DOHH2 (cell line): Measurements from ENCODE around the gene ATP6V0D1.

ENCODE experiments used
- H3F3A ChIP-seq: fragments of 200-600 bp; sonication (generic), shearing (Covaris generic); 2 replicates; pipeline ENCODE4 v1.6.0; 2016; ENCODE audit warnings: antibody characterized with exemption, mild to moderate bottlenecking; ENCODE audit not compliant: control insufficient read depth, insufficient read depth
- H3K27ac ChIP-seq: fragments of 200-600 bp; sonication (generic); 2 replicates; pipeline ENCODE4 v1.5.1; 2014; ENCODE audit warnings: low read depth, mild to moderate bottlenecking, low read length, moderate library complexity
- H3K27me3 ChIP-seq: fragments of 200-600 bp; sonication (generic); 2 replicates; pipeline ENCODE4 v1.6.1; 2014; ENCODE audit warnings: mild to moderate bottlenecking, low read length, mixed read lengths; ENCODE audit not compliant: control insufficient read depth
- H3K36me3 ChIP-seq: fragments of 200-600 bp; sonication (generic); 2 replicates; pipeline ENCODE4 v1.6.1; 2014; ENCODE audit warnings: mild to moderate bottlenecking, low read length, moderate library complexity, mixed read lengths; ENCODE audit not compliant: control insufficient read depth
- H3K4me1 ChIP-seq: fragments of 200-600 bp; sonication (generic); 2 replicates; pipeline ENCODE4 v1.6.1; 2014; ENCODE audit warnings: mild to moderate bottlenecking, low read length, mixed read lengths; ENCODE audit not compliant: control insufficient read depth
- H3K4me2 ChIP-seq: fragments of 200-600 bp; sonication (generic); 2 replicates; pipeline ENCODE4 v1.6.0; 2014; ENCODE audit warnings: mild to moderate bottlenecking, low read length, moderate library complexity
- H3K4me3 ChIP-seq: fragments of 200-600 bp; sonication (generic); 2 replicates; pipeline ENCODE4 v1.5.1; 2014; ENCODE audit warnings: mild to moderate bottlenecking, low read length, mixed read lengths
- H3K79me2 ChIP-seq: fragments of 200-600 bp; sonication (generic); 2 replicates; pipeline ENCODE4 v1.6.1; 2014; ENCODE audit warnings: mild to moderate bottlenecking, low read length, mixed read lengths; ENCODE audit not compliant: control insufficient read depth
- H3K9me2 ChIP-seq: fragments of 200-600 bp; sonication (generic); replicated peaks from 2 replicates; pipeline ENCODE4 v1.6.1; 2014; ENCODE audit warnings: mild to moderate bottlenecking, low read length, mixed read lengths; ENCODE audit not compliant: control insufficient read depth
- H3K9me3 ChIP-seq: fragments of 200-600 bp; sonication (generic); 2 replicates; pipeline ENCODE4 v1.6.1; 2014; ENCODE audit warnings: antibody characterized with exemption, low read length, mixed read lengths; ENCODE audit not compliant: control insufficient read depth, insufficient read depth
- H4K20me1 ChIP-seq: fragments of 200-600 bp; sonication (generic); 2 replicates; pipeline ENCODE4 v1.6.0; 2014; ENCODE audit warnings: low read depth, mild to moderate bottlenecking, antibody characterized with exemption, low read length, moderate library complexity; ENCODE audit not compliant: control insufficient read depth, insufficient read depth
- EZH2phosphoT487 ChIP-seq: fragments of 200-600 bp; sonication (generic); IDR thresholded peaks from 2 replicates; pipeline ENCODE4 v1.6.1; 2017; ENCODE audit warnings: borderline replicate concordance, mild to moderate bottlenecking, antibody characterized with exemption, low read length, moderate library complexity, mixed read lengths
- TF ChIP-seq, protein P1 (sequence below): fragments of 200-600 bp; sonication (generic); IDR thresholded peaks from one replicate; pipeline ENCODE4 v1.5.1; 2014; ENCODE audit warnings: antibody characterized with exemption, mild to moderate bottlenecking, low read depth, low read length; ENCODE audit not compliant: poor library complexity, severe bottlenecking

Gene ATP6V0D1

DNA sequence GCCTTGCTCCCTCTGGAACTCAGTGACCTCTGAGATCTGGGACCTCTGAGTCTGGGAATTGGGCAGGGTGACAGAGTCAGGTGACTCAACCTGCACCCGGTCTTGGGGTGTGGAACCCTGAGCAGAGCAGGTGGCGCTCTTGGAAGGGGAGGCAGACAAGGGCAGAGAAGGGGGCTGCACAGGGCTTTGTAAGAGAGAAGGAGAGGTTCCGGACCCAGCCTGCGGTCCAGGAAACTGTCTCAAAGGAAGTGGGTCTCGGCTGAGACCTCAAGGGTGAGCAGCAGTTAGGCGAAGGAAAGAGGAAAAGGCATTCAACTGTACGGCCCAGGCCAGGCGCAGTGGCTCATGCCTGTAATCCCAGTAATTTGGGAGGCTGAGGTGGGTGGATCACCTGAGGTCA, 37.7 kb upstream of the ATP6V0D1 start:
- no peak for TF ChIP-seq EZH2phosphoT487
- TF ChIP-seq, protein P1, sequence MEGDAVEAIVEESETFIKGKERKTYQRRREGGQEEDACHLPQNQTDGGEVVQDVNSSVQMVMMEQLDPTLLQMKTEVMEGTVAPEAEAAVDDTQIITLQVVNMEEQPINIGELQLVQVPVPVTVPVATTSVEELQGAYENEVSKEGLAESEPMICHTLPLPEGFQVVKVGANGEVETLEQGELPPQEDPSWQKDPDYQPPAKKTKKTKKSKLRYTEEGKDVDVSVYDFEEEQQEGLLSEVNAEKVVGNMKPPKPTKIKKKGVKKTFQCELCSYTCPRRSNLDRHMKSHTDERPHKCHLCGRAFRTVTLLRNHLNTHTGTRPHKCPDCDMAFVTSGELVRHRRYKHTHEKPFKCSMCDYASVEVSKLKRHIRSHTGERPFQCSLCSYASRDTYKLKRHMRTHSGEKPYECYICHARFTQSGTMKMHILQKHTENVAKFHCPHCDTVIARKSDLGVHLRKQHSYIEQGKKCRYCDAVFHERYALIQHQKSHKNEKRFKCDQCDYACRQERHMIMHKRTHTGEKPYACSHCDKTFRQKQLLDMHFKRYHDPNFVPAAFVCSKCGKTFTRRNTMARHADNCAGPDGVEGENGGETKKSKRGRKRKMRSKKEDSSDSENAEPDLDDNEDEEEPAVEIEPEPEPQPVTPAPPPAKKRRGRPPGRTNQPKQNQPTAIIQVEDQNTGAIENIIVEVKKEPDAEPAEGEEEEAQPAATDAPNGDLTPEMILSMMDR, result peak; percentile 30
- H3K79me2 ChIP-seq, result peaks cover 3% of the 10 kb centered on the region; the same call in 1 of the 2 replicates
- no peaks in the 10 kb centered on the region for H4K20me1 ChIP-seq
- H3K36me3 ChIP-seq, result no peaks in the 10 kb centered on the region
- H3F3A ChIP-seq, result peaks cover 33% of the 10 kb centered on the region
- peak overlapping the region; percentile 99 for H3K4me2 ChIP-seq
- peak overlapping the region; percentile 75 for H3K4me3 ChIP-seq
- no peaks in the 10 kb centered on the region for H3K9me2 ChIP-seq
- H3K4me1 ChIP-seq, result peaks cover 77% of the 10 kb centered on the region
- peak overlapping the region; percentile 98 for H3K27ac ChIP-seq
- H3K27me3 ChIP-seq, result no peaks in the 10 kb centered on the region
- H3K9me3 ChIP-seq, result no peaks in the 10 kb centered on the region

DNA sequence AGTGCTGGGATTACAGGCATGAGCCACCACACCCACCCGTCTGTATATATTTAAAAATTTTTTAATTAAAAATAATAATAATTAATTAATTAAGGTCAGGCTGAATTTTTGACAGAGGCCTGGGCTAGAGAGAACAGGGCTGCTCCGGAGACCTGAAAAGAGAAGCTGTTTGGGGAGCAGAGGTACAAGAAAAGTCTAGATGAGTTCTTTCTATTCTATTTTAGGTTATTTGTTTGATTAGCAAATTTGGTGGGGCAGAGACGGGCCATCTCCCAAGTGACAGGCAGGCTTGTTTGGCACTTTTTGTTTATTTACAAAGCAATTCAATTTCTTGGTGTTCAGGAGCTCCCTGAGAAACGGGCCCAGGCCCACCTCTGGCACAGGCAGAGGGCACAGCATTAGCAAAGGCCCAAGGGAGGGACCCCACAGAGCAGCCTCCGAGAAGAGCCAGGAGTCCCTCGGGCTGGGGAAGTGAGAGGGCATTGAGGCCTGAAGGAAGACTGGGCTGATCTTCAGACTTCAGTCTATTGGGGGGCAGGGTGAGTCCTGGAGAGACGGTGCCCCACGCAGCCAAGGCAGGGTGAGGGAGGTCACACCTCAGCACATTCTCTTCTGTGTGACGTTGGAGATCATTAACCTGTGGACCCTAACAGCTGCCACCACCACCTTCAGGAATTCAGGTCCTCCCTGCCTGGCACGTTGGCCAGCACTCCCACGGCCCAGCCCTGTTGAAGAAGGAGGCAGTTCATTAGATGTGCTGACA, 36.9 kb upstream of the ATP6V0D1 start:
- no peaks in the 10 kb centered on the region for H3K9me3 ChIP-seq
- H3K36me3 ChIP-seq, result no peaks in the 10 kb centered on the region
- peaks cover 33% of the 10 kb centered on the region for H3F3A ChIP-seq
- peak overlapping the region; percentile 75 for H3K4me3 ChIP-seq
- no peaks in the 10 kb centered on the region for H3K27me3 ChIP-seq
- H3K4me1 ChIP-seq, result peaks cover 81% of the 10 kb centered on the region
- peak overlapping the region; percentile 99 for H3K4me2 ChIP-seq
- peaks cover 3% of the 10 kb centered on the region; the same call in 1 of the 2 replicates for H3K79me2 ChIP-seq
- H3K27ac ChIP-seq, result peak overlapping the region; percentile 98
- H4K20me1 ChIP-seq, result no peaks in the 10 kb centered on the region
- no peaks in the 10 kb centered on the region for H3K9me2 ChIP-seq
- TF ChIP-seq, protein P1, result no peak
- TF ChIP-seq EZH2phosphoT487, result no peak

GRCh38 chr16:67517155-67517445, 36.1 kb upstream of the ATP6V0D1 start:
- H4K20me1 ChIP-seq, result no peaks in the 10 kb centered on the region
- no peaks in the 10 kb centered on the region for H3K9me2 ChIP-seq
- TF ChIP-seq, protein P1, result no peak
- TF ChIP-seq EZH2phosphoT487, result no peak
- no peaks in the 10 kb centered on the region for H3K36me3 ChIP-seq
- peak overlapping the region; percentile 98 for H3K27ac ChIP-seq
- no peaks in the 10 kb centered on the region for H3K9me3 ChIP-seq
- peak overlapping the region; percentile 60 for H3K4me3 ChIP-seq
- H3F3A ChIP-seq, result peaks cover 33% of the 10 kb centered on the region
- H3K27me3 ChIP-seq, result no peaks in the 10 kb centered on the region
- peaks cover 3% of the 10 kb centered on the region; the same call in 1 of the 2 replicates for H3K79me2 ChIP-seq
- H3K4me1 ChIP-seq, result peaks cover 81% of the 10 kb centered on the region
- H3K4me2 ChIP-seq, result peak overlapping the region; percentile 99
